ENCODE results near the gene MLC1. TPM values are rescaled to one million over a fixed set of nuclear protein-coding genes. Genes with fewer than 3 reads are reported as not detected.

Gene MLC1
- total and polyA plus RNA-seq, 7 donors, result under 0.01 TPM; not detected in 6

DNA sequence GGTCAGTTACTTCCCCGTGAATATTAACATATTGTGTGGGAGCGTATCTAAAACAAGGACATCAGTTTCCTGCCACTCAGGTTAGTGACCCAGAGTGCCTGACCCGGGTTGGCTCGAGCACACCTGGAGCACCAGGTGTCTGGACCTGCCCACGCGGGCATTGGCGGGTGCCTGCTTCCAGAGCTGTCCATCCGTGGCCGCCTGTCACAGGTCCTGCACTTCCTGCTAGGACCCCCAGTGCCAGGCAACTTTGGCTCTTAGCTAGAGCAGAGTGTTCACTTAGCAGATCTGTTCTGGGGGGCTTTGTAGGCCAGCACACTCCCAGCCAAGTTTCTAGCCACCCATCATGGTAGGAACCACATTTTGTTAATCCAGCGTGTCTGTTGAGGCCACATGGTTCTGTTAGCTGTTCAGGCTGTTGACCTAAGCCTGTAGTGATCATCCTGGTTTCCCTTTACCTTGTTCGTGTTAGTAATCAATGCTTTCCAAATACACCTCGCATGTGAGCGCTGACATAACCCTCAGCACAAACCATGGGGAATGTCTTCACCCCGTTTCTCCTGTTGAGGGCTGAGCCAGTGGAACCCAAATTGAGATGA lies 34.0 kb upstream of the MLC1 start:
- no peak for TF ChIP-seq CTCF (IDR thresholded peaks at IDR 0.05)
- no peak for ATAC-seq
- WGBS, 3 donors, result 70 to 76% (median 73%) methylated on average over 14 of the region's 14 CpGs
- intact Hi-C loops (cut with DNase I), result no loop called here
- Histone ChIP-seq H3K27ac (no peak overlapping the region), H3K27me3 (ENCODE audit: insufficient read depth in 3 of 3, low read length in 2 of 3) (peaks cover 0 to 31% (median 4%) of the 10 kb centered on the region in 3 donors), H3K36me3 (ENCODE audit: insufficient read depth in 1 of 2, low read depth in 1 of 2) (no peaks in the 10 kb centered on the region), H3K9me3 (peaks cover 7% of the 10 kb centered on the region), H3K4me1 (no peaks in the 10 kb centered on the region), H3K4me3 (no peak overlapping the region)
- no peak for DNase-seq

- no peak overlapping the region for H3K27ac ChIP-seq
- 18 to 28% (median 24%) methylated on average over 10 of the region's 10 CpGs for WGBS, 3 donors
- intact Hi-C loops (cut with DNase I), result no loop called here
- H3K27me3 ChIP-seq (ENCODE audit: insufficient read depth in 3 of 3, low read length in 2 of 3), result peaks cover 0 to 31% (median 4%) of the 10 kb centered on the region in 3 donors
- no peak for ATAC-seq
- no peak overlapping the region for H3K4me3 ChIP-seq
- H3K36me3 ChIP-seq (ENCODE audit: insufficient read depth in 1 of 2, low read depth in 1 of 2), result no peaks in the 10 kb centered on the region
- peaks cover 7% of the 10 kb centered on the region for H3K9me3 ChIP-seq
- DNase-seq, result no peak
- no peak for TF ChIP-seq CTCF (IDR thresholded peaks at IDR 0.05)
- H3K4me1 ChIP-seq, result no peaks in the 10 kb centered on the region
These were observed 33.4 kb upstream of the MLC1 start for GRCh38 chr22:50118557-50119168.

DNA sequence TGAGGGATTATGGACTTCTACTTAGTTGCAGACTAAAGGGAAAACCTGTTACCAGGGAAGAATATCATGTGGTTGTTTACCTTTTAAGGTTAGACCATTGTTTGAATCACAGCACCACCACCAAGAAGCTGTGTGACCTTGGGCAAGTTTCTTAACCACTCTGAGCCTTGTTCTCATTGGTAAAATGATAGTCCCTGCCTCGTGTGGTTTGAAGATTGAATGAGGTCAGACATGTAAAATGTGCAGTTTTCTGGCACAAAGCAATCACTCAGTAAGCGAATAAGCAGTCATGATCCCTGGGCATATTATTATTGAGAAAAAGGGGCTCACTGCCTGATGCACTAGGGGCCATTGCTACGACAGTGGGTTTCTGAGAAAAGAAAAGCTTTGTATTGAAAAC lies 32.9 kb upstream of the MLC1 start:
- ATAC-seq, result no peak
- no peak overlapping the region for H3K4me3 ChIP-seq

DNA sequence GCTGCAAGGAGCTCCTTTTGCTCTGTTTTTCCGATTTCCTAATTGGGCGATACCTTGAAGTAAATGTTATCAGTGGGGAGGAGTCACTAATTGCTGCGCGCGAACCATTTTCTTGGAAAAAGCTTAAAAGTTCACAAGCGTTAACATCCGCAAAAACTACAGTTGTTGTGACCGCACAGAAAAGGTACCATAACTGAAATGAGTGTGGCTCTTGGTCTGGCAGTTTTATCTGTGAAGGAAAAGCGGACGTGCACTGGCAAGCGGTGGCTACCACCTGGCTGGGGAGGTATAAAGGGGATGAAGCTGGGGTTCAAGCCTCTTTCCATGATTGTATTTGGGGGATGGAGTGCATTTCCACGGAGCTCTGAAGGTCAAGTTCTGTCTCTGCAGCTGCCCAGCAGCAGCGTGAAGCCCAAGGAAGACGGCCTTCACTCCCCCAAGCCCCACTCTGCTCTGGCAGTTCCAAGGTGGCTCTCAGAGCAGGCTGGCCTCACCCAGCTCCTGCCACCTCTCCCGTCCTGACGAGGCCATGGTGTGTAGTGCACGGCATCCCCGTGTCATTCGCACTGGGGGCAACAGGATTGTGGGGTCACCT lies 32.0 kb upstream of the MLC1 start:
- H3K27ac ChIP-seq, result no peak overlapping the region

More for the DNA sequence above, 32.9 kb upstream of the MLC1 start:
- WGBS, 3 donors, result 45 to 62% (median 46%) methylated on average over 3 of the region's 3 CpGs
- intact Hi-C loops (cut with DNase I), result no loop called here
- no peak for TF ChIP-seq CTCF (IDR thresholded peaks at IDR 0.05)
- Histone ChIP-seq H3K27me3 (ENCODE audit: insufficient read depth in 3 of 3, low read length in 2 of 3) (peaks cover 0 to 37% (median 4%) of the 10 kb centered on the region in 3 donors), H3K9me3 (peaks cover 7% of the 10 kb centered on the region), H3K36me3 (ENCODE audit: insufficient read depth in 1 of 2, low read depth in 1 of 2) (no peaks in the 10 kb centered on the region), H3K4me1 (no peaks in the 10 kb centered on the region), H3K27ac (no peak overlapping the region)
- no peak for DNase-seq

More for the DNA sequence above, 32.0 kb upstream of the MLC1 start:
- intact Hi-C loops (cut with DNase I), result no loop called here
- Histone ChIP-seq H3K4me3 (no peak overlapping the region), H3K36me3 (ENCODE audit: insufficient read depth in 1 of 2, low read depth in 1 of 2) (no peaks in the 10 kb centered on the region), H3K4me1 (no peaks in the 10 kb centered on the region), H3K27me3 (ENCODE audit: insufficient read depth in 3 of 3, low read length in 2 of 3) (peaks cover 0 to 43% (median 4%) of the 10 kb centered on the region in 3 donors), H3K9me3 (peaks cover under 1% of the 10 kb centered on the region)
- TF ChIP-seq CTCF (IDR thresholded peaks at IDR 0.05), result no peak
- 83 to 86% (median 84%) methylated on average over 19 of the region's 19 CpGs for WGBS, 3 donors
- DNase-seq, result no peak
- no peak for ATAC-seq

All from psoas muscle (tissue), 8 donors.